Measurements from ENCODE around the gene HEATR5B. TPM values are rescaled to one million over a fixed set of nuclear protein-coding genes. Genes with fewer than 3 reads are reported as not detected.
A peak's percentile ranks its signal among the peaks of the same experiment; 100 is the strongest.

Gene HEATR5B
- total RNA-seq, 1 donor from 2014 or later, result 15.7 TPM

DNA sequence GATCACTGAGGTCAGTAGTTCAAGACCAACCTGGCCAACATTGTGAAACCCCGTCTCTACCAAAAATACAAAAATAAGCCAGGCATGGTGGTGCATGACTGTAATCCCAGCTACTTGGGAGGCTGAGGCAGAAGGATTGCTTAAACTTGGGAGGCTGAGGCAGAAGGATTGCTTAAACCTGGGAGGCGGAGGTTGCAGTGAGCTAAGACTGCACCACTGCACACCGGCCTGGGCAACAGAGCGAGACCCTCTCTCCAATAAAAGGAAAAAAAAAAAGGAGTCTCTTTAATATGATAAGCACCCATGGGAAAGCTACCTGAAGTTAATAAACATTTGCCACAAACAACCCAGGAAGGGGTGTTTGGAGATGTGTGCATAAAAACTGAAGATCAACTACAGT, 120.4 kb downstream of the HEATR5B start:
- H3K4me3 Mint-ChIP-seq (ENCODE audit: unreplicated experiment), result peak overlapping the region; percentile 4
- H3K4me3 ChIP-seq (ENCODE audit: insufficient read depth, low read depth, low read length), result no peak overlapping the region
- H3K27ac Mint-ChIP-seq (ENCODE audit: unreplicated experiment), result no peak overlapping the region
- TF ChIP-seq, protein P1, sequence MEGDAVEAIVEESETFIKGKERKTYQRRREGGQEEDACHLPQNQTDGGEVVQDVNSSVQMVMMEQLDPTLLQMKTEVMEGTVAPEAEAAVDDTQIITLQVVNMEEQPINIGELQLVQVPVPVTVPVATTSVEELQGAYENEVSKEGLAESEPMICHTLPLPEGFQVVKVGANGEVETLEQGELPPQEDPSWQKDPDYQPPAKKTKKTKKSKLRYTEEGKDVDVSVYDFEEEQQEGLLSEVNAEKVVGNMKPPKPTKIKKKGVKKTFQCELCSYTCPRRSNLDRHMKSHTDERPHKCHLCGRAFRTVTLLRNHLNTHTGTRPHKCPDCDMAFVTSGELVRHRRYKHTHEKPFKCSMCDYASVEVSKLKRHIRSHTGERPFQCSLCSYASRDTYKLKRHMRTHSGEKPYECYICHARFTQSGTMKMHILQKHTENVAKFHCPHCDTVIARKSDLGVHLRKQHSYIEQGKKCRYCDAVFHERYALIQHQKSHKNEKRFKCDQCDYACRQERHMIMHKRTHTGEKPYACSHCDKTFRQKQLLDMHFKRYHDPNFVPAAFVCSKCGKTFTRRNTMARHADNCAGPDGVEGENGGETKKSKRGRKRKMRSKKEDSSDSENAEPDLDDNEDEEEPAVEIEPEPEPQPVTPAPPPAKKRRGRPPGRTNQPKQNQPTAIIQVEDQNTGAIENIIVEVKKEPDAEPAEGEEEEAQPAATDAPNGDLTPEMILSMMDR (IDR thresholded peaks at IDR 0.05; ENCODE audit: insufficient read depth, low read depth, low read length), result no peak
- TF ChIP-seq EZH2 (IDR thresholded peaks at IDR 0.05; ENCODE audit: insufficient read depth, low read length), result no peak
- H4K20me1 ChIP-seq (ENCODE audit: insufficient read depth, low read length), result peaks cover 44% of the 10 kb centered on the region
- H3K27me3 Mint-ChIP-seq (ENCODE audit: low read depth, unreplicated experiment), result no peaks in the 10 kb centered on the region
- H2AFZ ChIP-seq (ENCODE audit: low read depth, low read length), result no peak overlapping the region
- no peak overlapping the region for H3K9ac ChIP-seq (ENCODE audit: low read length)
- FAIRE-seq (no peak), DNase-seq (ENCODE audit: low read depth) (no peak)
- H3K4me2 ChIP-seq (ENCODE audit: low read length), result no peak overlapping the region
- H3K79me2 ChIP-seq (ENCODE audit: insufficient read depth, low read length), result peaks cover 68% of the 10 kb centered on the region
- no peak overlapping the region for H3K27ac ChIP-seq (ENCODE audit: low read depth, low read length)
- no peaks in the 10 kb centered on the region for H3K36me3 ChIP-seq (ENCODE audit: insufficient read depth, low read length)
- H3K36me3 Mint-ChIP-seq (ENCODE audit: low read depth, unreplicated experiment), result no peaks in the 10 kb centered on the region
- H3K4me1 ChIP-seq (ENCODE audit: insufficient read depth, low read length), result peaks cover 5% of the 10 kb centered on the region
- H3K27me3 ChIP-seq (ENCODE audit: insufficient read depth, low read length), result no peaks in the 10 kb centered on the region
- no peaks in the 10 kb centered on the region for H3K9me3 ChIP-seq (ENCODE audit: insufficient read depth, low read depth, low read length)
- H3K4me1 Mint-ChIP-seq (ENCODE audit: low read depth, unreplicated experiment), result peaks cover 17% of the 10 kb centered on the region
- no peaks in the 10 kb centered on the region for H3K9me3 Mint-ChIP-seq (ENCODE audit: unreplicated experiment)

DNA sequence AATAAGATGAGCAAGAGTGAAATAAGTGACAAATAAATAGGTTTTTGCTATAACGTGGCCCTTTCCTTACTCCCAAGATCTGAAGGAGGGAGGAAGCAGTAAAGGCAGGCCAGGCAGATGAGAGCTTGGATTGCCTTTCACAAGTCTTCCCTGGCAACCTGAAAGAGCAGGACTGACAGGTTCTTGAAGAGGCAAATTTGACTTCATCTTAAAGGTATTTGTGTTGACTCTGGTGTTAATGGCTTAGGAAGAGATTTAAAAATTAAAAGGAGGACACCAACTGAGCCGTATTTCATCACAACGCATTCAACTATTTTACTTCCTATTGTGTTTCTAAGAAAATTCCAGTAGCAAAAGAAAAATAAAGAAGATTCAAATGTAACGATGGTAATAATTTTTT, 121.1 kb downstream of the HEATR5B start:
- Histone ChIP-seq H3K4me2 (ENCODE audit: low read length) (no peak overlapping the region), H3K27ac (ENCODE audit: low read depth, low read length) (no peak overlapping the region), H3K27me3 (ENCODE audit: insufficient read depth, low read length) (no peaks in the 10 kb centered on the region), H3K9ac (ENCODE audit: low read length) (no peak overlapping the region), H3K9me3 (ENCODE audit: insufficient read depth, low read depth, low read length) (no peaks in the 10 kb centered on the region), H4K20me1 (ENCODE audit: insufficient read depth, low read length) (peaks cover 48% of the 10 kb centered on the region), H3K4me3 (ENCODE audit: insufficient read depth, low read depth, low read length) (no peak overlapping the region), H3K79me2 (ENCODE audit: insufficient read depth, low read length) (peaks cover 74% of the 10 kb centered on the region), H2AFZ (ENCODE audit: low read depth, low read length) (no peak overlapping the region), H3K36me3 (ENCODE audit: insufficient read depth, low read length) (no peaks in the 10 kb centered on the region), H3K4me1 (ENCODE audit: insufficient read depth, low read length) (peaks cover 5% of the 10 kb centered on the region)
- Mint-ChIP-seq H3K27ac (ENCODE audit: unreplicated experiment) (no peak overlapping the region), H3K4me3 (ENCODE audit: unreplicated experiment) (no peak overlapping the region), H3K9me3 (ENCODE audit: unreplicated experiment) (no peaks in the 10 kb centered on the region), H3K36me3 (ENCODE audit: low read depth, unreplicated experiment) (no peaks in the 10 kb centered on the region), H3K27me3 (ENCODE audit: low read depth, unreplicated experiment) (no peaks in the 10 kb centered on the region), H3K4me1 (ENCODE audit: low read depth, unreplicated experiment) (peaks cover 17% of the 10 kb centered on the region)
- FAIRE-seq (no peak), DNase-seq (ENCODE audit: low read depth) (no peak)
- TF ChIP-seq EZH2 (IDR thresholded peaks at IDR 0.05; ENCODE audit: insufficient read depth, low read length), result no peak
- TF ChIP-seq, protein P1 (IDR thresholded peaks at IDR 0.05; ENCODE audit: insufficient read depth, low read depth, low read length), result no peak

DNA sequence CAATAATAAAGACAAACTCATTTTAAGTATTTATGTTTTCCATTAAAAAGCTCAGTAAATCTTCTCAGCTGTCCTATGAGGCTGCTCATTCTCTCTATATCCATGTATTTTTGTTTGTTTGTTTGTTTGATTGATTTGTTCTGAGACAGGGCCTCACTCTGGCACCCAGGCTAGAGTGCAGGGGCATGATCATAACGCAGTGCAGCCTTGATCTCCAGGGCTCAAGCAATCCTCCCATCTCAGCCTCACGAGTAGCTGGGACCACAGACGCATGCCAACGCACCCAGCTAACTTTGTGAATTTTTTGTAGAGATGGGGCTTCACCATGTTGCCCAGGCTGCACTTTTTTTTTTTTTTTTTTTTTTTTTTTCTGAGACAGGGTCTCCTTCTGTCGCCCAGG, 123.4 kb downstream of the HEATR5B start:
- no peak overlapping the region for H3K4me2 ChIP-seq (ENCODE audit: low read length)
- H3K9ac ChIP-seq (ENCODE audit: low read length), result no peak overlapping the region
- H3K9me3 ChIP-seq (ENCODE audit: insufficient read depth, low read depth, low read length), result no peaks in the 10 kb centered on the region
- H3K36me3 ChIP-seq (ENCODE audit: insufficient read depth, low read length), result no peaks in the 10 kb centered on the region
- H3K27ac ChIP-seq (ENCODE audit: low read depth, low read length), result no peak overlapping the region
- no peaks in the 10 kb centered on the region for H3K9me3 Mint-ChIP-seq (ENCODE audit: unreplicated experiment)
- H3K79me2 ChIP-seq (ENCODE audit: insufficient read depth, low read length), result peaks cover 89% of the 10 kb centered on the region
- no peaks in the 10 kb centered on the region for H3K4me1 ChIP-seq (ENCODE audit: insufficient read depth, low read length)
- no peak overlapping the region for H3K4me3 ChIP-seq (ENCODE audit: insufficient read depth, low read depth, low read length)
- H2AFZ ChIP-seq (ENCODE audit: low read depth, low read length), result no peak overlapping the region
- H4K20me1 ChIP-seq (ENCODE audit: insufficient read depth, low read length), result peaks cover 60% of the 10 kb centered on the region
- no peak overlapping the region for H3K27ac Mint-ChIP-seq (ENCODE audit: unreplicated experiment)
- no peaks in the 10 kb centered on the region for H3K27me3 Mint-ChIP-seq (ENCODE audit: low read depth, unreplicated experiment)
- H3K27me3 ChIP-seq (ENCODE audit: insufficient read depth, low read length), result no peaks in the 10 kb centered on the region
- H3K4me3 Mint-ChIP-seq (ENCODE audit: unreplicated experiment), result no peak overlapping the region
- no peaks in the 10 kb centered on the region for H3K36me3 Mint-ChIP-seq (ENCODE audit: low read depth, unreplicated experiment)
- FAIRE-seq (no peak), DNase-seq (ENCODE audit: low read depth) (no peak)
- peaks cover 8% of the 10 kb centered on the region for H3K4me1 Mint-ChIP-seq (ENCODE audit: low read depth, unreplicated experiment)
- TF ChIP-seq, protein P1 (IDR thresholded peaks at IDR 0.05; ENCODE audit: insufficient read depth, low read depth, low read length), result no peak
- TF ChIP-seq EZH2 (IDR thresholded peaks at IDR 0.05; ENCODE audit: insufficient read depth, low read length), result no peak

Data from astrocyte (in vitro differentiated cells and primary cell).